K562 (cell line): ENCODE measurements around the gene EPHB1. TPM values are rescaled to one million over a fixed set of nuclear protein-coding genes. Genes with fewer than 3 reads are reported as not detected.

Experiments
- ATAC-seq: fragments of 200-7000 bp; cut with Tn5 transposase; 3 replicates; pipeline ENCODE4 v1.9.1; 2020; ENCODE audit warnings: moderate library complexity
- BruUV-seq: library from RNA; stranded (reverse); fragments of 400-500 nt; replicated peaks from 2 replicates; lab custom pipeline; 2021; lab: Mats Ljungman, UMichigan
- CTCF ChIA-PET: fragments of 300-600 bp; formaldehyde crosslinking; extraction: SDS; loops from one replicate; lab custom pipeline; 2021; ENCODE audit warnings: low intra/inter-chr PET ratio; lab: Yijun Ruan, JAX
- POLR2A ChIA-PET: fragments of 300-600, 350-650 bp; sonication (Branson Sonifier 250); formaldehyde crosslinking; extraction: SDS; loops from one replicate; lab custom pipeline; 2021; ENCODE audit warnings: antibody characterized with exemption, inconsistent platforms; lab: Yijun Ruan, JAX
- DNase-seq, 4 experiments: peaks; one replicate each; pipeline versions ENCODE4 v3.0.0 to v3.0.0-alpha.2; 2011 to 2018; ENCODE audit warnings: low spot score in 3 of 4, mixed read lengths in 3 of 4; ENCODE audit errors: extremely low read depth in 1 of 4
- FAIRE-seq: peaks from 2 replicates; lab custom pipeline; 2011; peaks lifted over from hg19 to GRCh38; lab: Jason Lieb, UNC
- H2AFZ ChIP-seq: 2 replicates; pipeline ENCODE4 v1.6.0; 2011; ENCODE audit warnings: low read depth, low read length, control low read depth, inconsistent platforms
- H3K27ac ChIP-seq: fragments of 200-600 bp; 3 replicates; pipeline ENCODE4 v1.8.0; 2011; ENCODE audit warnings: low read depth, mild to moderate bottlenecking, control low read depth, inconsistent platforms, low read length, moderate library complexity, mixed read lengths; ENCODE audit errors: extremely low read depth
- H3K27me3 ChIP-seq, 2 experiments: fragments of 300-600 bp in 1 of 2; 2 replicates in 1 of 2; 3 replicates in 1 of 2; pipeline versions ENCODE4 v1.6.0 to v1.8.0; 2011; ENCODE audit warnings: inconsistent platforms in 2 of 2, low read length in 2 of 2, mild to moderate bottlenecking in 1 of 2, mixed read lengths in 1 of 2, moderate library complexity in 1 of 2; ENCODE audit not compliant: control insufficient read depth in 2 of 2, insufficient read depth in 2 of 2
- H3K36me3 ChIP-seq: fragments of 300-600 bp; 3 replicates; pipeline ENCODE4 v1.8.0; 2011; ENCODE audit warnings: mild to moderate bottlenecking, low read length, inconsistent platforms; ENCODE audit not compliant: control insufficient read depth, insufficient read depth
- H3K4me1 ChIP-seq, 2 experiments: fragments of 200-600 bp in 1 of 2; replicated peaks in 1 of 2; 2 replicates in 1 of 2; 3 replicates in 1 of 2; pipeline versions ENCODE4 v1.5.1 to v1.8.0; 2011; ENCODE audit warnings: inconsistent platforms in 2 of 2, low read length in 2 of 2, mild to moderate bottlenecking in 1 of 2, mixed read lengths in 1 of 2, moderate library complexity in 1 of 2; ENCODE audit not compliant: control insufficient read depth in 2 of 2, insufficient read depth in 2 of 2
- H3K4me2 ChIP-seq: 2 replicates; pipeline ENCODE4 v1.6.1; 2011; ENCODE audit warnings: low read length, control low read depth, inconsistent platforms, mixed read lengths; ENCODE audit not compliant: insufficient read depth
- H3K4me3 ChIP-seq: fragments of 200-600 bp; sonication (generic), shearing (Covaris generic); 2 replicates; pipeline ENCODE4 v1.5.1; 2016; ENCODE audit warnings: control low read depth, inconsistent platforms
- H3K79me2 ChIP-seq: fragments of 200-600 bp; 3 replicates; pipeline ENCODE4 v1.8.0; 2011; ENCODE audit warnings: low read length, inconsistent platforms; ENCODE audit not compliant: control insufficient read depth, insufficient read depth
- H3K9ac ChIP-seq, 2 experiments: 2 replicates each; pipeline versions ENCODE4 v1.6.0 to v1.6.1; 2011; ENCODE audit warnings: low read depth in 2 of 2, low read length in 2 of 2, control low read depth in 1 of 2, inconsistent platforms in 1 of 2, mild to moderate bottlenecking in 1 of 2, mixed read lengths in 1 of 2; ENCODE audit not compliant: insufficient read depth in 1 of 2
- H3K9me1 ChIP-seq: one replicate; pipeline ENCODE4 v1.6.0; 2011; ENCODE audit warnings: inconsistent platforms, mild to moderate bottlenecking, low read length, moderate library complexity; ENCODE audit not compliant: control insufficient read depth, insufficient read depth
- H3K9me3 ChIP-seq: replicated peaks from 2 replicates; pipeline ENCODE4 v1.5.1; 2011; ENCODE audit warnings: low read depth, low read length, inconsistent platforms; ENCODE audit not compliant: control insufficient read depth, insufficient read depth
- H4K20me1 ChIP-seq: replicated peaks from 2 replicates; pipeline ENCODE4 v1.6.1; 2011; ENCODE audit warnings: low read length, inconsistent platforms, mixed read lengths; ENCODE audit not compliant: control insufficient read depth, insufficient read depth
- CBX5 ChIP-seq: IDR thresholded peaks from 2 replicates; pipeline ENCODE4 v1.6.1; 2014; ENCODE audit warnings: low read depth, borderline replicate concordance
- E2F8 ChIP-seq: fragments of 450-650 bp; IDR thresholded peaks from 2 replicates; pipeline ENCODE4 v1.7.1; 2018; ENCODE audit warnings: mild to moderate bottlenecking, low read depth; ENCODE audit not compliant: partially characterized antibody
- FUS ChIP-seq: fragments of 200-400 bp; formaldehyde crosslinking; optimal IDR thresholded peaks from 2 replicates; pipeline ENCODE3; 2017; ENCODE audit warnings: low read depth, low read length
- RBM39 ChIP-seq: fragments of 200-400 bp; formaldehyde crosslinking; optimal IDR thresholded peaks from 2 replicates; pipeline ENCODE3; 2018; ENCODE audit warnings: low read depth, low read length
- ZBTB7A ChIP-seq: IDR thresholded peaks from 2 replicates; pipeline ENCODE4 v1.6.1; 2011; ENCODE audit warnings: low read depth, mild to moderate bottlenecking, low read length, moderate library complexity, borderline replicate concordance; ENCODE audit not compliant: control insufficient read depth
- ZFP30 ChIP-seq: fragments of 250-450 bp; sonication (Bioruptor Pico); IDR thresholded peaks from 2 replicates; pipeline ENCODE4 v1.8.0; 2022; ENCODE audit warnings: moderate library complexity, mild to moderate bottlenecking, inconsistent platforms, borderline replicate concordance
- WGBS: fragments of 100-300 bp; shearing (Covaris generic); methylation state at CpG from one replicate; pipeline ENCODE4 v1.1.6; 2016; ENCODE audit warnings: low coverage, mixed read lengths; ENCODE audit not compliant: insufficient coverage; ENCODE audit errors: missing lambda C conversion rate; 5-methylcytosine and 5-hydroxymethylcytosine counted together
- in situ Hi-C: fragments of 300-500 bp; cut with MboI; formaldehyde crosslinking; loops from 4 replicates; pipeline ENCODE4 v1.15.0; 2018; ENCODE audit warnings: inconsistent platforms, mixed read lengths
- intact Hi-C: fragments of 100-400 bp; cut with micrococcal nuclease; formaldehyde crosslinking; loops from 2 replicates; pipeline ENCODE4 v1.14.2; 2022
- polyA plus RNA-seq, 8 experiments: library from polyadenylated mRNA; depleted of rRNA in 4 of 8; stranded (reverse) in 5 of 8; unstranded in 3 of 8; fragments of >200 nt; fragmentation: Nextera tagmentation in 2 of 8; fragmentation: Illumina TruSeq in 1 of 8; extraction: Ambion mirVana in 2 of 8; extraction: Trizol in 1 of 8; gene quantifications; 2 replicates each; pipeline versions ENCODE4 v1.2.1 to v1.2.3, GENCODE V29; 2011 to 2014; ENCODE audit warnings: inconsistent platforms in 1 of 8, missing spikeins in 1 of 8
- total RNA-seq, 7 experiments: library from RNA; depleted of rRNA in 6 of 7; stranded (reverse); fragments of >200 nt in 6 of 7; fragmentation: Illumina TruSeq in 2 of 7; extraction: Trizol in 2 of 7; gene quantifications; 2 replicates each; pipeline versions ENCODE4 v1.2.1 to v1.2.3, GENCODE V29; 2011 to 2021; ENCODE audit warnings: low replicate concordance in 1 of 7

Gene EPHB1
- total and polyA plus RNA-seq, 9 of the 15 experiments (the other 6 are each of a cell fraction or from before 2014, with no cell fraction given): 0.29 TPM; not detected in 8

- no peaks in the 10 kb centered on the region for H3K4me1 ChIP-seq
- H2AFZ ChIP-seq: no peak overlapping the region
- H3K36me3 ChIP-seq: no peaks in the 10 kb centered on the region
- DNase-seq: no peak
- no peaks in the 10 kb centered on the region for H3K27me3 ChIP-seq
- H3K79me2 ChIP-seq: no peaks in the 10 kb centered on the region
- no peaks in the 10 kb centered on the region for H3K9me1 ChIP-seq
- BruUV-seq: no TSS peak
- H3K27ac ChIP-seq: no peak overlapping the region
- no peak overlapping the region for H3K9ac ChIP-seq
- ATAC-seq: no peak
- no peaks in the 10 kb centered on the region for H3K9me3 ChIP-seq
- ChIA-PET POLR2A (no interaction called here), CTCF (no interaction called here)
- in situ Hi-C loops: no loop called here
- TF ChIP-seq ZFP30 (no peak), FUS (no peak), E2F8 (no peak), RBM39 (no peak), CBX5 (no peak), ZBTB7A (no peak)
- H3K4me2 ChIP-seq: no peak overlapping the region
- no peaks in the 10 kb centered on the region for H4K20me1 ChIP-seq
- no peak for FAIRE-seq
- H3K4me3 ChIP-seq: no peak overlapping the region
- 0% methylated on average over 3 of the region's 3 CpGs for WGBS
- intact Hi-C loops: no loop called here
Measured at GRCh38 chr3:134836921-134837320, 41.9 kb downstream of the EPHB1 start.
